ENCODE data around the gene TMCO2.

- TF ChIP-seq, protein P1, sequence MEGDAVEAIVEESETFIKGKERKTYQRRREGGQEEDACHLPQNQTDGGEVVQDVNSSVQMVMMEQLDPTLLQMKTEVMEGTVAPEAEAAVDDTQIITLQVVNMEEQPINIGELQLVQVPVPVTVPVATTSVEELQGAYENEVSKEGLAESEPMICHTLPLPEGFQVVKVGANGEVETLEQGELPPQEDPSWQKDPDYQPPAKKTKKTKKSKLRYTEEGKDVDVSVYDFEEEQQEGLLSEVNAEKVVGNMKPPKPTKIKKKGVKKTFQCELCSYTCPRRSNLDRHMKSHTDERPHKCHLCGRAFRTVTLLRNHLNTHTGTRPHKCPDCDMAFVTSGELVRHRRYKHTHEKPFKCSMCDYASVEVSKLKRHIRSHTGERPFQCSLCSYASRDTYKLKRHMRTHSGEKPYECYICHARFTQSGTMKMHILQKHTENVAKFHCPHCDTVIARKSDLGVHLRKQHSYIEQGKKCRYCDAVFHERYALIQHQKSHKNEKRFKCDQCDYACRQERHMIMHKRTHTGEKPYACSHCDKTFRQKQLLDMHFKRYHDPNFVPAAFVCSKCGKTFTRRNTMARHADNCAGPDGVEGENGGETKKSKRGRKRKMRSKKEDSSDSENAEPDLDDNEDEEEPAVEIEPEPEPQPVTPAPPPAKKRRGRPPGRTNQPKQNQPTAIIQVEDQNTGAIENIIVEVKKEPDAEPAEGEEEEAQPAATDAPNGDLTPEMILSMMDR (conservative IDR thresholded peaks at IDR 0.05; ENCODE audit: low read length): no peak
- TF ChIP-seq EZH2phosphoT487 (IDR thresholded peaks at IDR 0.05; ENCODE audit: borderline replicate concordance, low read depth, low read length): no peak
Measured at GRCh38 chr1:40300651-40301050, 52.9 kb downstream of the TMCO2 start.

All from OCI-LY7 (cell line).